GM19463 (cell line): ENCODE measurements around the gene MSANTD4.
"Not testable (repeated sequence)": the region's sequence is repeated elsewhere in the genome, so short reads cannot be mapped to it uniquely, and the experiment has no call there.

Experiments used
- ATAC-seq: cut with Tn5 transposase; IDR thresholded peaks from one replicate; pipeline ENCODE4 v1.9.1; 2021; ENCODE audit warnings: mild to moderate bottlenecking, moderate library complexity; ENCODE audit not compliant: unreplicated experiment

The MSANTD4 gene

GRCh38 chr11:106021967-106022794 lies at the start of gene MSANTD4:
Gene MSANTD4, minus strand, starts transcription at chr11:106022240. Its CDS starts 11,323 bp downstream, at chr11:106010917.
- ATAC-seq: peak; percentile 94

DNA sequence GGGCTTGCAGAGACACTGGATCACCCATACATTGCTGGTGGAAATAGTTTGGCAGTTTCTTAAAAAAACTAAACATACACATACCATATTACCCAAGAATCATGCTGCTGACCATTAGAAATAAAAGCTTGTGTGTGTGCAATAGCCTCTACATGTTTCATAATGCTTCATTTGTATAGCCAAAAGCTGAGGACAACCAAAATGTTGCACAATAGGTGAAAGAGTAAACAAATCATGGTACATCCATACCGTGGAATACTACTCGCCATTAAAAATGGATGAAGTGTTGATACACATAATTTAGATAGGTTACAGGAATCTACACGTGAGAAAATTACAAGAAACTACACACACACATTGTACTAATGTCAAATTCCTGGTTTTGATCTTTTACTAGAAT lies 48.6 kb upstream of the MSANTD4 start:
- ATAC-seq: no peak

- no peak for ATAC-seq
Measured at GRCh38 chr11:106063009-106063408, 41.0 kb upstream of the MSANTD4 start.

- ATAC-seq: peak; percentile 42
Measured at GRCh38 chr11:106061954-106062949, 40.2 kb upstream of the MSANTD4 start.

GRCh38 chr11:106061249-106061784 lies 39.3 kb upstream of the MSANTD4 start:
- no peak for ATAC-seq

- ATAC-seq: no peak
Measured at GRCh38 chr11:106059617-106060016, 37.6 kb upstream of the MSANTD4 start.

DNA sequence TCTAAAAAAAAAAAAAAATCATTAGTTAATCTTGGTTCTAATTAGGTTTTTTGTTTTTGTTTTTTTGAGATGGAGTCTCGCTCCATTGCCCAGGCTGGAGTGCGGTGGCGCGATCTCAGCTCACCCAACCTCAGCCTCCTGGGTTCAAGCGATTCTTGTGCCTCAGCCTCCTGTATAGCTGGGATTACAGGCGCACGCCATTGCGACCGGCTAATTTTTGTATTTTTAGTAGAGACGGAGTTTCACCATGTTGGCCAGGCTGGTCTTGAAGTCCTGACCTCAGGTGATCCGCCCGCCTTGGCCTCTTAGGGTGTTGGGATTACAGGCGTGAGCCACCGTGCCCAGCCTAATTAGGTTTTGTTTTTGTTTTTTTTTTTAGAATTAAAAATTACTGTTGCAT lies 36.3 kb upstream of the MSANTD4 start:
- ATAC-seq: not testable (repeated sequence)

- ATAC-seq: no peak
Measured at GRCh38 chr11:106051103-106051502, 29.1 kb upstream of the MSANTD4 start.

- no peak for ATAC-seq
Measured at GRCh38 chr11:106049727-106050476, 27.9 kb upstream of the MSANTD4 start.

DNA sequence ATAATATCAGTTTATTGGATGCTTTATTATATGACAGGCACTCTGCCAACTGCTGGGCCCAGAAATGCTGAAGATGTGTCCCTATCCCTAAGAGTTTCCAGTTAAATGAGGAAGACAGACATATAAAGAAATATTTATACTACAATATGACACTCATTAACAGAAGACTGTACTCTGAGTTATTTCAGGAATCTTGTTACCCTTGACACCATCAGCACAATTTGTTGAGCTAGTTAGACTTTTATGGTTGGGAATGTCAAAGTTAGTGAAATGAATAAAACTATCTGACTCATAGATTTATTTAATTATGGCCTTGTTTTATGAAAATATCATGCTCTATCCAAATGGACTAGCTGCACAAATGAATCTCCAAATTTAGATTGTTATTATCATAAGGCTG lies 25.6 kb upstream of the MSANTD4 start:
- no peak for ATAC-seq

GRCh38 chr11:106043540-106043939 lies 21.5 kb upstream of the MSANTD4 start:
- ATAC-seq: no peak

- no peak for ATAC-seq
Measured at GRCh38 chr11:106032861-106033260, 10.8 kb upstream of the MSANTD4 start.

DNA sequence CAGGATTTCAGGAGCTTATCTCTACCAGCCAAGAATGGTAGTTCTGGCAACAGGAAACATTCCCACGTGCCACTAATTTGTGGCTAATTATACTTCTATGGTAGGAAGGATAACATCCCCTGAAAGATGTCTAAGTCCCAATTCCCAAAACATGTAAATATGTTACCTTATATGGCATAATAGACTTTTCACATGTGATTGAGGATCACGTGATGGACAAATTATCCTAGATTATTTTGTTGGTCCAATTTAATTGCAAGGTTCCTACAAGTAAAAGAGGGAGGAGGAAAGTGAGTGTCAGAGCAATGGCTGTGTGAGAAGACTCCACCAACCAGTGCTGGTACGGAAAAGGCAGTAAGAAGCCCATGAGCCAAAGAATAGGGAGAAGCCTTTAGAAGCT lies 9.9 kb upstream of the MSANTD4 start:
- no peak for ATAC-seq

DNA sequence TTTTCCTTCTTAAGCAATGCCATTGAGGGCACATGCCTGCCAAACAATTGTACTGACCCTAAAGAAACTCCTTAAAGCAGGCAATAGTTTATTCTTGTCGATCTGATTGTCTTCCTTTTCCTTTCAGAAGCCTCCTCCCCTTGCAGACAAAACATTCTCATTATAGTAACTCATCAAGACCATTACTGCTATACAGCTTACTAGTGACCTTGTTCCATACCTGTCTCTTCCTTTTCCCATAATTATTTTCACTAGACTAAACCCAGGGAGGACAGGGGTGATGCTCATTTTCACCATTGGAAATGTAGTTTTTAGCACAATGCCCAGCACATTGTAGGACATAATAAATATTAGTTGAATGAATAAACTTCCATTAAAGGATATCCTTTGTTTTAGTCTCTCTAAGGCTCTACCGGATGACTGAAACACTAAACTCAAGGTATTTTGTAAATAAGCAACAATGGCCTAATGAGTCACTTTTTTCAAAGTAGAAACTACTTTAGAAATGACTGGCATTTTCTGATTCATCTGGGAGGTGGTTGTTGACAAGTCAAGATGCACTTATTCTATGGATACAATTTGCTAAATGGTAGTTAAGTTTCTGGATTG lies 9.3 kb upstream of the MSANTD4 start:
- no peak for ATAC-seq

DNA sequence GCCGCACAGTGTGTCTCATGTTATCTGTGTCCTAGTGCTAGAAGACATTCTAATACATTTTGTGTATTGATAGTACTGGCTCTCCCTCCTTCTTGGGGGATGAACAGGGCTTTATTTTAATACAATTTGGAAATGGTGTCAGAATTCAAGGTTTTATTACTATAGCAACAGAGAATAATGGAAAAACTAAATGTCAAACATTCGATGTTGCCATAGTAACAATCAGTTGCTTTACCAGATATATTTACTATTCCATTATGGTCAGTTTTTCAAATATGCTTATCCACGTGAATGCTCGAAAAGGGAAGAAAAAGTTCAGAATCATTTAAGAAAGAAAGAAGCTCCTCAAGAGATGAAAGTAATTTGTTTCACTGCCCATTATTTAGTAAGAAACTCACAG lies 8.6 kb upstream of the MSANTD4 start:
- no peak for ATAC-seq

- no peak for ATAC-seq
Measured at GRCh38 chr11:106022795-106023275, 795 bp upstream of the MSANTD4 start.

GRCh38 chr11:106021181-106021966 lies 666 bp downstream of the MSANTD4 start:
- peak; percentile 6 for ATAC-seq

GRCh38 chr11:106017093-106017492 lies 4.9 kb downstream of the MSANTD4 start:
- no peak for ATAC-seq

GRCh38 chr11:106015066-106015465 lies 7.0 kb downstream of the MSANTD4 start:
- no peak for ATAC-seq
